K562 (cell line): ENCODE data around the gene SLC12A3. TPM values are rescaled to one million over a fixed set of nuclear protein-coding genes. Genes with fewer than 3 reads are reported as not detected.

ENCODE experiments used
- BCOR ChIP-seq: fragments of 450-650 bp; IDR thresholded peaks from 2 replicates; pipeline ENCODE4 v1.6.1; 2016
- ILK ChIP-seq: fragments of 450-650 bp; IDR thresholded peaks from 2 replicates; pipeline ENCODE4 v1.6.1; 2016; ENCODE audit warnings: missing genetic modification characterization, low read depth, mild to moderate bottlenecking, missing compliant biosample characterization, moderate library complexity, borderline replicate concordance
- KDM1A ChIP-seq, 2 experiments: fragments of 450-650 bp; IDR thresholded peaks; 2 replicates each; pipeline ENCODE4 v1.6.1; 2016; ENCODE audit warnings: mild to moderate bottlenecking in 2 of 2
- PHF21A ChIP-seq: fragments of 450-650 bp; IDR thresholded peaks from 2 replicates; pipeline ENCODE4 v1.6.1; 2017; ENCODE audit warnings: low read depth, borderline replicate concordance
- SMC3 ChIP-seq: conservative IDR thresholded peaks from 2 replicates; pipeline ENCODE4 v1.6.1; 2011; ENCODE audit warnings: low read depth, low read length, improper control_type of control experiment; ENCODE audit not compliant: insufficient read depth
- ZNF445 ChIP-seq: fragments of 250-450 bp; sonication (Bioruptor Pico); IDR thresholded peaks from 2 replicates; pipeline ENCODE4 v1.4.0; 2020; ENCODE audit warnings: low read depth, mild to moderate bottlenecking, moderate library complexity
- polyA plus RNA-seq, 8 experiments: library from polyadenylated mRNA; depleted of rRNA in 4 of 8; stranded (reverse) in 5 of 8; unstranded in 3 of 8; fragments of >200 nt; fragmentation: Nextera tagmentation in 2 of 8; fragmentation: Illumina TruSeq in 1 of 8; extraction: Ambion mirVana in 2 of 8; extraction: Trizol in 1 of 8; gene quantifications; 2 replicates each; pipeline versions ENCODE4 v1.2.1 to v1.2.3, GENCODE V29; 2011 to 2014; ENCODE audit warnings: inconsistent platforms in 1 of 8, missing spikeins in 1 of 8
- total RNA-seq, 7 experiments: library from RNA; depleted of rRNA in 6 of 7; stranded (reverse); fragments of >200 nt in 6 of 7; fragmentation: Illumina TruSeq in 2 of 7; extraction: Trizol in 2 of 7; gene quantifications; 2 replicates each; pipeline versions ENCODE4 v1.2.1 to v1.2.3, GENCODE V29; 2011 to 2021; ENCODE audit warnings: low replicate concordance in 1 of 7
- TF ChIP-seq, protein P1 (sequence below): sonication (generic); formaldehyde crosslinking; IDR thresholded peaks from 2 replicates; pipeline ENCODE4 v1.8.1; 2023; ENCODE audit warnings: missing genetic modification reagents, mild to moderate bottlenecking, borderline replicate concordance
- TF ChIP-seq, protein P2 (sequence below), 2 experiments: fragments of 450-650 bp; IDR thresholded peaks; 2 replicates each; pipeline ENCODE4 v1.6.1; 2016
- TF ChIP-seq, protein P3 (sequence below): sonication (generic); formaldehyde crosslinking; IDR thresholded peaks from 2 replicates; pipeline ENCODE4 v1.8.0; 2022; ENCODE audit warnings: mild to moderate bottlenecking, missing genetic modification reagents
- TF ChIP-seq, protein P4 (sequence below): fragments of 250-450 bp; sonication (Bioruptor Pico); IDR thresholded peaks from 2 replicates; pipeline ENCODE4 v1.4.0; 2020
- TF ChIP-seq, protein P5 (sequence below): fragments of 250-450 bp; sonication (Bioruptor Pico); IDR thresholded peaks from 2 replicates; pipeline ENCODE4 v1.8.0; 2021; ENCODE audit warnings: mild to moderate bottlenecking, moderate library complexity
- TF ChIP-seq, protein P6 (sequence below): IDR thresholded peaks from 2 replicates; pipeline ENCODE4 v1.6.1; 2014; ENCODE audit warnings: antibody characterized with exemption

The SLC12A3 gene
- total and polyA plus RNA-seq, 9 of the 15 experiments (the other 6 are each of a cell fraction or from before 2014, with no cell fraction given), result not detected

DNA sequence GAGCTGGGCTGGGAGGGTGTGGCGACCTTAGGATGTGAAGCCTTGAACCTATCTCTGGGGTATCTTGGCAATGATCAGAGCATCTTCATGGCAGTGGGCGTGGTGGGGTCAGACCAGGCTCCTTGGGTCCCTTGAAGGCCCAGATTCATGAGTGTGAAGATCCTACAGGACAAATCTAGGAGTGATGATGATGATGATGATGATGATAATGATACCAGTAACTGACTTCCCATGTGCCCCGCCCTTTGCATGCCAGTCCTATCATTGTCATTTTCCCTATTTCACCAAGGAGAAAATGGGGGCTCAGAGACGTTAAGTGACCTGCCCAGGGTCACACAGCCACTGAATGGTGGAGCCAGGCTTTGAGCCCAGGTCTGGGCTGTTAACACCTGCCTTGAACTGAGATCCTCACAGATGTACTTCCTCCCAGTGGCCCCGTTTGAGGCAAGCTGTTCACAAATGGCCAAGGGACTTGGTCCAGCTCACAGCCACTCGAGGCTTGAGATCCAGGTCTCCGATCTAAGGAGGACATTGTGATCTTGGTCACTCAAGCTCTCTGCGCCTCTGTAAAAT is 13.4 kb downstream of the SLC12A3 start (continued):
- TF ChIP-seq, protein P1, sequence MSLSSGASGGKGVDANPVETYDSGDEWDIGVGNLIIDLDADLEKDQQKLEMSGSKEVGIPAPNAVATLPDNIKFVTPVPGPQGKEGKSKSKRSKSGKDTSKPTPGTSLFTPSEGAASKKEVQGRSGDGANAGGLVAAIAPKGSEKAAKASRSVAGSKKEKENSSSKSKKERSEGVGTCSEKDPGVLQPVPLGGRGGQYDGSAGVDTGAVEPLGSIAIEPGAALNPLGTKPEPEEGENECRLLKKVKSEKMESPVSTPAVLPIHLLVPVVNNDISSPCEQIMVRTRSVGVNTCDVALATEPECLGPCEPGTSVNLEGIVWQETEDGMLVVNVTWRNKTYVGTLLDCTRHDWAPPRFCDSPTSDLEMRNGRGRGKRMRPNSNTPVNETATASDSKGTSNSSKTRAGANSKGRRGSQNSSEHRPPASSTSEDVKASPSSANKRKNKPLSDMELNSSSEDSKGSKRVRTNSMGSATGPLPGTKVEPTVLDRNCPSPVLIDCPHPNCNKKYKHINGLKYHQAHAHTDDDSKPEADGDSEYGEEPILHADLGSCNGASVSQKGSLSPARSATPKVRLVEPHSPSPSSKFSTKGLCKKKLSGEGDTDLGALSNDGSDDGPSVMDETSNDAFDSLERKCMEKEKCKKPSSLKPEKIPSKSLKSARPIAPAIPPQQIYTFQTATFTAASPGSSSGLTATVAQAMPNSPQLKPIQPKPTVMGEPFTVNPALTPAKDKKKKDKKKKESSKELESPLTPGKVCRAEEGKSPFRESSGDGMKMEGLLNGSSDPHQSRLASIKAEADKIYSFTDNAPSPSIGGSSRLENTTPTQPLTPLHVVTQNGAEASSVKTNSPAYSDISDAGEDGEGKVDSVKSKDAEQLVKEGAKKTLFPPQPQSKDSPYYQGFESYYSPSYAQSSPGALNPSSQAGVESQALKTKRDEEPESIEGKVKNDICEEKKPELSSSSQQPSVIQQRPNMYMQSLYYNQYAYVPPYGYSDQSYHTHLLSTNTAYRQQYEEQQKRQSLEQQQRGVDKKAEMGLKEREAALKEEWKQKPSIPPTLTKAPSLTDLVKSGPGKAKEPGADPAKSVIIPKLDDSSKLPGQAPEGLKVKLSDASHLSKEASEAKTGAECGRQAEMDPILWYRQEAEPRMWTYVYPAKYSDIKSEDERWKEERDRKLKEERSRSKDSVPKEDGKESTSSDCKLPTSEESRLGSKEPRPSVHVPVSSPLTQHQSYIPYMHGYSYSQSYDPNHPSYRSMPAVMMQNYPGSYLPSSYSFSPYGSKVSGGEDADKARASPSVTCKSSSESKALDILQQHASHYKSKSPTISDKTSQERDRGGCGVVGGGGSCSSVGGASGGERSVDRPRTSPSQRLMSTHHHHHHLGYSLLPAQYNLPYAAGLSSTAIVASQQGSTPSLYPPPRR (CRISPR knock-in tag), result no peak
- TF ChIP-seq ILK (tag), result no peak
- TF ChIP-seq, protein P2, sequence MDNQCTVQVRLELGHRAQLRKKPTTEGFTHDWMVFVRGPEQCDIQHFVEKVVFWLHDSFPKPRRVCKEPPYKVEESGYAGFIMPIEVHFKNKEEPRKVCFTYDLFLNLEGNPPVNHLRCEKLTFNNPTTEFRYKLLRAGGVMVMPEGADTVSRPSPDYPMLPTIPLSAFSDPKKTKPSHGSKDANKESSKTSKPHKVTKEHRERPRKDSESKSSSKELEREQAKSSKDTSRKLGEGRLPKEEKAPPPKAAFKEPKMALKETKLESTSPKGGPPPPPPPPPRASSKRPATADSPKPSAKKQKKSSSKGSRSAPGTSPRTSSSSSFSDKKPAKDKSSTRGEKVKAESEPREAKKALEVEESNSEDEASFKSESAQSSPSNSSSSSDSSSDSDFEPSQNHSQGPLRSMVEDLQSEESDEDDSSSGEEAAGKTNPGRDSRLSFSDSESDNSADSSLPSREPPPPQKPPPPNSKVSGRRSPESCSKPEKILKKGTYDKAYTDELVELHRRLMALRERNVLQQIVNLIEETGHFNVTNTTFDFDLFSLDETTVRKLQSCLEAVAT (IDR thresholded peaks at IDR 0.05), result no peak
- TF ChIP-seq PHF21A, result no peak
- TF ChIP-seq, protein P3, sequence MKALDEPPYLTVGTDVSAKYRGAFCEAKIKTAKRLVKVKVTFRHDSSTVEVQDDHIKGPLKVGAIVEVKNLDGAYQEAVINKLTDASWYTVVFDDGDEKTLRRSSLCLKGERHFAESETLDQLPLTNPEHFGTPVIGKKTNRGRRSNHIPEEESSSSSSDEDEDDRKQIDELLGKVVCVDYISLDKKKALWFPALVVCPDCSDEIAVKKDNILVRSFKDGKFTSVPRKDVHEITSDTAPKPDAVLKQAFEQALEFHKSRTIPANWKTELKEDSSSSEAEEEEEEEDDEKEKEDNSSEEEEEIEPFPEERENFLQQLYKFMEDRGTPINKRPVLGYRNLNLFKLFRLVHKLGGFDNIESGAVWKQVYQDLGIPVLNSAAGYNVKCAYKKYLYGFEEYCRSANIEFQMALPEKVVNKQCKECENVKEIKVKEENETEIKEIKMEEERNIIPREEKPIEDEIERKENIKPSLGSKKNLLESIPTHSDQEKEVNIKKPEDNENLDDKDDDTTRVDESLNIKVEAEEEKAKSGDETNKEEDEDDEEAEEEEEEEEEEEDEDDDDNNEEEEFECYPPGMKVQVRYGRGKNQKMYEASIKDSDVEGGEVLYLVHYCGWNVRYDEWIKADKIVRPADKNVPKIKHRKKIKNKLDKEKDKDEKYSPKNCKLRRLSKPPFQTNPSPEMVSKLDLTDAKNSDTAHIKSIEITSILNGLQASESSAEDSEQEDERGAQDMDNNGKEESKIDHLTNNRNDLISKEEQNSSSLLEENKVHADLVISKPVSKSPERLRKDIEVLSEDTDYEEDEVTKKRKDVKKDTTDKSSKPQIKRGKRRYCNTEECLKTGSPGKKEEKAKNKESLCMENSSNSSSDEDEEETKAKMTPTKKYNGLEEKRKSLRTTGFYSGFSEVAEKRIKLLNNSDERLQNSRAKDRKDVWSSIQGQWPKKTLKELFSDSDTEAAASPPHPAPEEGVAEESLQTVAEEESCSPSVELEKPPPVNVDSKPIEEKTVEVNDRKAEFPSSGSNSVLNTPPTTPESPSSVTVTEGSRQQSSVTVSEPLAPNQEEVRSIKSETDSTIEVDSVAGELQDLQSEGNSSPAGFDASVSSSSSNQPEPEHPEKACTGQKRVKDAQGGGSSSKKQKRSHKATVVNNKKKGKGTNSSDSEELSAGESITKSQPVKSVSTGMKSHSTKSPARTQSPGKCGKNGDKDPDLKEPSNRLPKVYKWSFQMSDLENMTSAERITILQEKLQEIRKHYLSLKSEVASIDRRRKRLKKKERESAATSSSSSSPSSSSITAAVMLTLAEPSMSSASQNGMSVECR (CRISPR knock-in tag), result no peak
- TF ChIP-seq SMC3, result no peak
- peak in 1 of 2 experiments; percentile 26; a peak in 1 of 4 replicates for TF ChIP-seq KDM1A (IDR thresholded peaks at IDR 0.05)
- TF ChIP-seq, protein P4, sequence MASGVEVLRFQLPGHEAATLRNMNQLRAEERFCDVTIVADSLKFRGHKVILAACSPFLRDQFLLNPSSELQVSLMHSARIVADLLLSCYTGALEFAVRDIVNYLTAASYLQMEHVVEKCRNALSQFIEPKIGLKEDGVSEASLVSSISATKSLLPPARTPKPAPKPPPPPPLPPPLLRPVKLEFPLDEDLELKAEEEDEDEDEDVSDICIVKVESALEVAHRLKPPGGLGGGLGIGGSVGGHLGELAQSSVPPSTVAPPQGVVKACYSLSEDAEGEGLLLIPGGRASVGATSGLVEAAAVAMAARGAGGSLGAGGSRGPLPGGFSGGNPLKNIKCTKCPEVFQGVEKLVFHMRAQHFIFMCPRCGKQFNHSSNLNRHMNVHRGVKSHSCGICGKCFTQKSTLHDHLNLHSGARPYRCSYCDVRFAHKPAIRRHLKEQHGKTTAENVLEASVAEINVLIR (CRISPR knock-in tag), result no peak
- no peak for TF ChIP-seq ZNF445 (CRISPR knock-in tag)
- peak; percentile 42; the same call in 1 of the 2 replicates for TF ChIP-seq BCOR
- TF ChIP-seq, protein P5, sequence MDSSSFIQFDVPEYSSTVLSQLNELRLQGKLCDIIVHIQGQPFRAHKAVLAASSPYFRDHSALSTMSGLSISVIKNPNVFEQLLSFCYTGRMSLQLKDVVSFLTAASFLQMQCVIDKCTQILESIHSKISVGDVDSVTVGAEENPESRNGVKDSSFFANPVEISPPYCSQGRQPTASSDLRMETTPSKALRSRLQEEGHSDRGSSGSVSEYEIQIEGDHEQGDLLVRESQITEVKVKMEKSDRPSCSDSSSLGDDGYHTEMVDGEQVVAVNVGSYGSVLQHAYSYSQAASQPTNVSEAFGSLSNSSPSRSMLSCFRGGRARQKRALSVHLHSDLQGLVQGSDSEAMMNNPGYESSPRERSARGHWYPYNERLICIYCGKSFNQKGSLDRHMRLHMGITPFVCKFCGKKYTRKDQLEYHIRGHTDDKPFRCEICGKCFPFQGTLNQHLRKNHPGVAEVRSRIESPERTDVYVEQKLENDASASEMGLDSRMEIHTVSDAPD (CRISPR knock-in tag), result no peak
- TF ChIP-seq, protein P6, sequence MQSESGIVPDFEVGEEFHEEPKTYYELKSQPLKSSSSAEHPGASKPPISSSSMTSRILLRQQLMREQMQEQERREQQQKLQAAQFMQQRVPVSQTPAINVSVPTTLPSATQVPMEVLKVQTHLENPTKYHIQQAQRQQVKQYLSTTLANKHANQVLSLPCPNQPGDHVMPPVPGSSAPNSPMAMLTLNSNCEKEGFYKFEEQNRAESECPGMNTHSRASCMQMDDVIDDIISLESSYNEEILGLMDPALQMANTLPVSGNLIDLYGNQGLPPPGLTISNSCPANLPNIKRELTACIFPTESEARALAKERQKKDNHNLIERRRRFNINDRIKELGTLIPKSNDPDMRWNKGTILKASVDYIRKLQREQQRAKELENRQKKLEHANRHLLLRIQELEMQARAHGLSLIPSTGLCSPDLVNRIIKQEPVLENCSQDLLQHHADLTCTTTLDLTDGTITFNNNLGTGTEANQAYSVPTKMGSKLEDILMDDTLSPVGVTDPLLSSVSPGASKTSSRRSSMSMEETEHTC, result no peak
